IPS-20b (cell line): ENCODE data around the gene ACVR1.

Experiments
- H3K27ac ChIP-seq: one replicate; pipeline ENCODE4 v1.5.1; 2013; ENCODE audit warnings: low read length
- H3K27me3 ChIP-seq: 2 replicates; pipeline ENCODE4 v1.6.1; 2013; ENCODE audit warnings: mild to moderate bottlenecking, low read length, inconsistent platforms; ENCODE audit not compliant: insufficient read depth
- H3K36me3 ChIP-seq: 2 replicates; pipeline ENCODE4 v1.6.1; 2013; ENCODE audit warnings: low read depth, mild to moderate bottlenecking, inconsistent platforms, low read length, moderate library complexity; ENCODE audit not compliant: insufficient read depth
- H3K4me1 ChIP-seq: 2 replicates; pipeline ENCODE4 v1.6.1; 2013; ENCODE audit warnings: mild to moderate bottlenecking, control low read depth, inconsistent platforms, low read length, moderate library complexity; ENCODE audit not compliant: insufficient read depth
- H3K4me3 ChIP-seq: 2 replicates; pipeline ENCODE4 v1.5.1; 2013; ENCODE audit warnings: mild to moderate bottlenecking, low read length, inconsistent platforms
- H3K9ac ChIP-seq: 2 replicates; pipeline ENCODE4 v1.6.1; 2013; ENCODE audit warnings: low read depth, mild to moderate bottlenecking, inconsistent platforms, low read length, moderate library complexity
- H3K9me3 ChIP-seq: 2 replicates; pipeline ENCODE4 v1.6.1; 2013; ENCODE audit warnings: mild to moderate bottlenecking, low read depth, low read length, inconsistent platforms; ENCODE audit not compliant: insufficient read depth

The ACVR1 gene

DNA sequence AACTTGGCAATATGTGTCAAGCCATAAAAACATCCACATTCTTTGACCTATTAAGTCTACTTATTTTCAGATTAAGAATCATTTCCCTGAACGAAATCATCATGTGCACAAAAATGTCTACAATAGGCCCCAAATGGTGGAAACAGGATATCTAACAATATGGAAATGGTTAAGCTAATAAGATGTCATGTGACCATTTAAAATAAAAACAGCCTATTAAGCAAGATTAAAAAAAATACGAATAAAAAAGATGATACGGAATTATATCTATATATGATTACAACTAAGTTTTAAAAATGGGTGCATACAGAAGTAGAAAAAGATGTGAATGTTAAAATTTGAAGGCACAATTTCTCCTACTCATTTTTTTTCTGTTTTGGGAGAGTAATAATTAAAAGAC is 128.8 kb downstream of the ACVR1 start:
- Histone ChIP-seq H3K9me3 (no peaks in the 10 kb centered on the region), H3K36me3 (peaks cover 5% of the 10 kb centered on the region; the same call in 1 of the 2 replicates), H3K4me1 (peaks cover 7% of the 10 kb centered on the region; the same call in 1 of the 2 replicates), H3K4me3 (no peak overlapping the region), H3K27ac (no peak overlapping the region), H3K9ac (no peak overlapping the region), H3K27me3 (no peaks in the 10 kb centered on the region)

- Histone ChIP-seq H3K4me3 (no peak overlapping the region), H3K4me1 (peaks cover 7% of the 10 kb centered on the region; the same call in 1 of the 2 replicates), H3K27me3 (no peaks in the 10 kb centered on the region), H3K9me3 (no peaks in the 10 kb centered on the region), H3K27ac (no peak overlapping the region), H3K9ac (no peak overlapping the region), H3K36me3 (peaks cover 5% of the 10 kb centered on the region; the same call in 1 of the 2 replicates)
Observed at GRCh38 chr2:157746234-157746950, 129.7 kb downstream of the ACVR1 start.

DNA sequence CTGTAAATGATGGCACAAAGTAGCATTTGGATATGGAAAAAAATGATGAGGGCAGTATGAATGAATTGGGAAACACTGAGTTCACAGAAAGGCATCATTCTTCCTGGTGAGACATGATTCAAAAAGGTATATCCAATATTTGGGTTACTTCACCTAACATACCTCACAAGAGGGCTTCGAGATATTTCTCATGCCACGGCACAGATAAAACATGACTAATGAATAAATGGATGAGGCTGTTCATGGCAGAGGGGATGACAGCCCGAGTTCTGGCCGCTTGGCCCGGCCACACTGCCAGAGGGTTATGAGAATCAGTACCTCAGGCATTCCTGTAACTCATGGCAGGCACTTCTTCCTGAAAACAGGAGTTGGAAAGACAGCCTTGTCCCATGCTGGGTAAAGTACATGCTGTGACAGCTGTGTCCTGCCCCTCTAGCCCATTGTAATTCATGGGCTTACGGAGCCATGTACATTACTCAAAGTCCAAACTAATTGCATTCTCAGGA is 131.5 kb downstream of the ACVR1 start:
- Histone ChIP-seq H3K9me3 (no peaks in the 10 kb centered on the region), H3K36me3 (no peaks in the 10 kb centered on the region), H3K9ac (no peak overlapping the region), H3K27me3 (no peaks in the 10 kb centered on the region), H3K4me3 (no peak overlapping the region), H3K4me1 (peaks cover 7% of the 10 kb centered on the region; the same call in 1 of the 2 replicates), H3K27ac (no peak overlapping the region)

DNA sequence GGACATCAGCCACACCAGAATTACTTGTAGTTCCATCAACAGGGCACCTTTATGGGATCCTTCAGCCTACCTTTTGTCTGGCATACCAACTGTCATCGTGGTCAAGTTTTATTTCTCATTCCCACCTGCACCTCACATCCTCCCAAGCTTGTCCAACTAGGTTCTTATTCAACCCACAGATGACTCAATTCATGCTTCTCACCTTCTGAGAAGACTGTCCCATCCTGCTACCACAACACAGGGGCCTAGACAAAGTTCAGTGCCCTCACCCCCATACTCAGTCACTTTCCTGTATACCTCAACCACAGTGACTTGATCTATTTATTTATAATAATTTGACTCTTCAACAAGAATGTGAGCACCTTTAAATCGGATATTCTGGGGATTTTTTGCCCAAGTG is 133.1 kb downstream of the ACVR1 start:
- no peak overlapping the region for H3K9ac ChIP-seq
- H3K27me3 ChIP-seq = no peaks in the 10 kb centered on the region
- no peak overlapping the region for H3K27ac ChIP-seq
- no peak overlapping the region for H3K4me3 ChIP-seq
- peaks cover 4% of the 10 kb centered on the region; the same call in 1 of the 2 replicates for H3K4me1 ChIP-seq
- H3K36me3 ChIP-seq = peaks cover 6% of the 10 kb centered on the region; the same call in 1 of the 2 replicates
- H3K9me3 ChIP-seq = no peaks in the 10 kb centered on the region

DNA sequence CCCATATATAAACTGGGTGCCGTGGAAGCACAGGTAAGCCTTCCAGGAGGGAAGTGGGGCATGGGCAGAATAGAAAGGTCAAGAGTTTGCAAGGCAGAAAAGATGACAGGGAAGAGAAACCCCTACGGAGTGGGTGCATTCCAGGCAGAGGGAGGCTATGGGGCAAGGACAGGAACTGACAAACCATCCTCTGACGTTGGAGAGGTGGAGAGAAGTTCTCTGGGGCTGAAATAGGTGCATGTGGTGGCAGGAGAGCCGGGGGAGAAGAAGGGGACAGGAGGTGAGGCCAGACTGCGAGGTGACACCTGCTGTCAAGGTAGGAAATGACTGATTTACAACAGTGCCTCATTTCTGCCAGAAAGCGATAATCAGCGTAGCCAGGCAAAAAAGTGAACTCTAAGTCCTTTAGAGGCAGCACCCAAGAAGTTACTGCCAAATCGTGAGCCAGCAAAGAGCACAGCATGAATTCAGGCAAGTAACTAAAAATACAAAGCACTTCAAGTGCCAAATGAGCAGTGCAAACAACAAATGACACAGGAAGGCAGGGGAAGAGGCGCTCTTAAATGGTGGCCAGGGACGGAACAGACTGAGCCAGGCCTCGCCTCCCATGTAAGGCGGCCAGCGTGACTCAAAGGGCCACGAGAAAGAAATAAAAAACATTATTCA is 134.2 kb downstream of the ACVR1 start:
- peaks cover 17% of the 10 kb centered on the region for H3K36me3 ChIP-seq
- H3K4me3 ChIP-seq = no peak overlapping the region
- H3K4me1 ChIP-seq = 0 out of 2 replicates have a peak, but pooled peaks cover 3% of the 10 kb centered on the region
- H3K9ac ChIP-seq = no peak overlapping the region
- H3K27ac ChIP-seq = no peak overlapping the region
- H3K9me3 ChIP-seq = no peaks in the 10 kb centered on the region
- no peaks in the 10 kb centered on the region for H3K27me3 ChIP-seq

GRCh38 chr2:157737656-157738055 is 138.5 kb downstream of the ACVR1 start:
- Histone ChIP-seq H3K4me1 (no peaks in the 10 kb centered on the region), H3K27ac (no peak overlapping the region), H3K9me3 (no peaks in the 10 kb centered on the region), H3K36me3 (peaks cover 43% of the 10 kb centered on the region), H3K27me3 (no peaks in the 10 kb centered on the region), H3K4me3 (no peak overlapping the region), H3K9ac (no peak overlapping the region)

DNA sequence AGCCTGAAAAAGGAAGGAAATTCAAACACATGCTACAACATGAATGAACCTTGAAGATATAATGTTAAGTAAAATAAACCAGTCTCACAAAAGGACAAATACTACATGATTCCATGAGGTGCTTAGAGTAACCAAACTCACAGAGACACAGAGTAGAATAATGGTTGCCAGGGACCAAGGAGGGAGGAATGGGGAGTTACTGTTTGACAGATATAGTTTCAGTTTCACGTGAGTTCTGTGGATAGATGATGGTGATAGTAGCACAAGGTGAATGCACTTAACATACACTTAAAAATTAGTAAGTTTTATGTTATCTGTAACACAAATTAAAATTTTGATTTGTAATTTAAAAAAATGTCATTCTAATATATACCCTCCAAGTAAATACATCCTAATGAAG is 140.6 kb downstream of the ACVR1 start:
- peaks cover 43% of the 10 kb centered on the region for H3K36me3 ChIP-seq
- no peaks in the 10 kb centered on the region for H3K9me3 ChIP-seq
- no peak overlapping the region for H3K27ac ChIP-seq
- no peaks in the 10 kb centered on the region for H3K27me3 ChIP-seq
- H3K4me3 ChIP-seq = no peak overlapping the region
- no peak overlapping the region for H3K9ac ChIP-seq
- H3K4me1 ChIP-seq = no peaks in the 10 kb centered on the region

- no peak overlapping the region for H3K27ac ChIP-seq
- peaks cover 39% of the 10 kb centered on the region for H3K36me3 ChIP-seq
- no peaks in the 10 kb centered on the region for H3K4me1 ChIP-seq
- H3K27me3 ChIP-seq = no peaks in the 10 kb centered on the region
- H3K9me3 ChIP-seq = no peaks in the 10 kb centered on the region
- no peak overlapping the region for H3K9ac ChIP-seq
- no peak overlapping the region for H3K4me3 ChIP-seq
Observed at GRCh38 chr2:157733263-157733662, 142.9 kb downstream of the ACVR1 start.

GRCh38 chr2:157732596-157732995 is 143.5 kb downstream of the ACVR1 start:
- H3K27me3 ChIP-seq = no peaks in the 10 kb centered on the region
- H3K36me3 ChIP-seq = peaks cover 33% of the 10 kb centered on the region
- no peak overlapping the region for H3K27ac ChIP-seq
- no peaks in the 10 kb centered on the region for H3K9me3 ChIP-seq
- no peak overlapping the region for H3K9ac ChIP-seq
- no peaks in the 10 kb centered on the region for H3K4me1 ChIP-seq
- H3K4me3 ChIP-seq = no peak overlapping the region

- H3K27ac ChIP-seq = no peak overlapping the region
- no peaks in the 10 kb centered on the region for H3K4me1 ChIP-seq
- H3K9me3 ChIP-seq = peaks cover 14% of the 10 kb centered on the region
- no peaks in the 10 kb centered on the region for H3K27me3 ChIP-seq
- no peaks in the 10 kb centered on the region for H3K36me3 ChIP-seq
- no peak overlapping the region for H3K4me3 ChIP-seq
- no peak overlapping the region for H3K9ac ChIP-seq
Observed at GRCh38 chr2:157727693-157728092, 148.4 kb downstream of the ACVR1 start.

DNA sequence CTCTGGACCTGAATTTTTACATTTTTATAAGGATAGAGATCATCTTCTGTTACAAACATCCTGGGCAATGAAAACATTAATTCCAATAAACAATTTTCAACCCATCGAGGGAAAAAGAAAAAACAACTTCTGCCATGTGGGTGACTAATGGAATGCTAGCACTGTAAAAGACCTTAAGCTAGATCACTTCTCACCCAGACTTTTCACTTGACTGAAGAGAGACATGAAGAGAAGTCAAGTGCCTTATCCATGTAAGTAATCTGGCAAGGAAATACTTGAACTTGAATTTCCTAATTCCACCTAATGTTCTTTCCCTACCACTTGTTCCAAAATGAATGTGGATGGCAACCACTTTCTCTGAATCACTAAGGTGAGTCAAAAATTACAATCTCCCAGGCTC is 149.2 kb downstream of the ACVR1 start:
- Histone ChIP-seq H3K4me1 (no peaks in the 10 kb centered on the region), H3K27me3 (no peaks in the 10 kb centered on the region), H3K9ac (no peak overlapping the region), H3K9me3 (peaks cover 21% of the 10 kb centered on the region), H3K27ac (no peak overlapping the region), H3K36me3 (no peaks in the 10 kb centered on the region), H3K4me3 (no peak overlapping the region)

DNA sequence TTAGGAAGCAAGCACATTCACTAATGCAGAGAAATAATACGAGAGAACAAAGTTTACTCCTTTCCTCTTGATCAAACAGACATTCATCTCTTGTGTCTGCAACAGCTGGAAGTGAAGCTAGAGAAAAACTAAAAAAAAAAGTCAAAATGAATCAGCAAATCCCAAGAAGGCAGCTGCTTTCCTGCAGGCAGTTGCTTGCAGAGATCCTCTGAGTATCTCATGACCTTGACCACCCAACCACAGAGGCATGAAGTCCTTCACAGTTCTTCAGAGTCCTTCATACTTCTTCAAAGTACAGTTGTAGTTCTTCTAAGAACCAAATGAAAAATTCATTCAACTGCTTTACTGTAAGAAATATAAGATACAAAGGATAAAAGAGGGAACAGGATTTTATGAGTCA is 150.3 kb downstream of the ACVR1 start:
- Histone ChIP-seq H3K9ac (no peak overlapping the region), H3K4me3 (no peak overlapping the region), H3K9me3 (peaks cover 24% of the 10 kb centered on the region), H3K36me3 (no peaks in the 10 kb centered on the region), H3K27ac (no peak overlapping the region), H3K27me3 (no peaks in the 10 kb centered on the region), H3K4me1 (no peaks in the 10 kb centered on the region)
